GM12878 (cell line): ENCODE data around the gene RGL1. TPM values are rescaled to one million over a fixed set of nuclear protein-coding genes. Genes with fewer than 3 reads are reported as not detected.

Experiments used
- ATAC-seq: fragments of 200-7000 bp; cut with Tn5 transposase; 3 replicates; pipeline ENCODE4 v1.9.1; 2020; ENCODE audit warnings: mild to moderate bottlenecking, moderate library complexity
- BruUV-seq: library from RNA; stranded (reverse); fragments of 400-500 nt; replicated peaks from 2 replicates; lab custom pipeline; 2021; lab: Mats Ljungman, UMichigan
- CTCF ChIA-PET: fragments of 300-600 bp; sonication (Branson Sonifier 250); formaldehyde crosslinking; extraction: SDS; loops from one replicate; lab custom pipeline; 2021; ENCODE audit warnings: inconsistent platforms; lab: Yijun Ruan, JAX
- POLR2A ChIA-PET: fragments of 350-600 bp; formaldehyde crosslinking; extraction: SDS; loops from one replicate; lab custom pipeline; 2021; ENCODE audit warnings: inconsistent platforms; lab: Charles Lee
- RAD21 ChIA-PET: fragments of 300-600 bp; sonication (Branson Sonifier 250); formaldehyde crosslinking; loops from one replicate; lab custom pipeline; 2023; ENCODE audit warnings: antibody characterized with exemption; ENCODE audit not compliant: unreplicated experiment; lab: Charles Lee
- SMC1A ChIA-PET: fragments of 300-600 bp; sonication (Branson Sonifier 250); formaldehyde crosslinking; loops from one replicate; lab custom pipeline; 2023; ENCODE audit not compliant: unreplicated experiment, uncharacterized antibody; lab: Charles Lee
- DNase-seq: peaks from one replicate; pipeline ENCODE4 v3.0.0-alpha.2; 2011; ENCODE audit warnings: low read depth, low spot score
- FAIRE-seq: peaks from 3 replicates; lab custom pipeline; 2011; peaks lifted over from hg19 to GRCh38; lab: Jason Lieb, UNC
- H2AFZ ChIP-seq: 2 replicates; pipeline ENCODE4 v1.6.0; 2011; ENCODE audit warnings: low read depth, low read length, control low read depth; ENCODE audit not compliant: control insufficient read depth
- H3K27ac ChIP-seq: 2 replicates; pipeline ENCODE4 v1.5.1; 2011; ENCODE audit warnings: control low read depth; ENCODE audit not compliant: control insufficient read depth, insufficient read depth
- H3K27me3 ChIP-seq, 2 experiments: replicated peaks in 1 of 2; 2 replicates each; pipeline versions ENCODE4 v1.6.0 to v1.6.1; 2011; ENCODE audit warnings: low read length in 1 of 2; ENCODE audit not compliant: control insufficient read depth in 2 of 2, insufficient read depth in 2 of 2
- H3K36me3 ChIP-seq, 2 experiments: 2 replicates each; pipeline ENCODE4 v1.5.1; 2011; ENCODE audit warnings: low read length in 1 of 2; ENCODE audit not compliant: control insufficient read depth in 2 of 2, insufficient read depth in 2 of 2
- H3K4me1 ChIP-seq: 2 replicates; pipeline ENCODE4 v1.6.1; 2011; ENCODE audit warnings: mild to moderate bottlenecking, low read length, moderate library complexity, mixed read lengths; ENCODE audit not compliant: control insufficient read depth, insufficient read depth
- H3K4me2 ChIP-seq: 2 replicates; pipeline ENCODE4 v1.6.0; 2011; ENCODE audit warnings: control low read depth; ENCODE audit not compliant: control insufficient read depth, insufficient read depth
- H3K4me3 ChIP-seq: fragments of 200-600 bp; sonication (generic); 2 replicates; pipeline ENCODE4 v1.5.1; 2016
- H3K79me2 ChIP-seq: 2 replicates; pipeline ENCODE4 v1.6.0; 2011; ENCODE audit warnings: low read length; ENCODE audit not compliant: control insufficient read depth, insufficient read depth
- H3K9ac ChIP-seq: 2 replicates; pipeline ENCODE4 v1.8.0; 2011; ENCODE audit warnings: low read length, control low read depth, mixed read lengths; ENCODE audit not compliant: control insufficient read depth, insufficient read depth
- H3K9me3 ChIP-seq: replicated peaks from 3 replicates; pipeline ENCODE4 v1.5.1; 2011; ENCODE audit warnings: mild to moderate bottlenecking, low read length; ENCODE audit not compliant: control insufficient read depth, insufficient read depth
- H4K20me1 ChIP-seq: 2 replicates; pipeline ENCODE4 v1.6.0; 2011; ENCODE audit not compliant: control insufficient read depth, insufficient read depth
- BACH1 ChIP-seq: fragments of 450-650 bp; IDR thresholded peaks from 2 replicates; pipeline ENCODE4 v1.6.1; 2017; ENCODE audit warnings: mild to moderate bottlenecking, borderline replicate concordance
- CBX3 ChIP-seq: fragments of 200-600 bp; sonication (generic); IDR thresholded peaks from 2 replicates; pipeline ENCODE4 v1.6.1; 2016; ENCODE audit warnings: low read depth, borderline replicate concordance
- ETV6 ChIP-seq, 2 experiments: fragments of 450-650 bp in 1 of 2; IDR thresholded peaks in 1 of 2; conservative IDR thresholded peaks in 1 of 2; 2 replicates each; pipeline ENCODE4 v1.6.1; 2014; ENCODE audit warnings: antibody characterized with exemption in 1 of 2, borderline replicate concordance in 1 of 2, low read depth in 1 of 2, mild to moderate bottlenecking in 1 of 2, moderate library complexity in 1 of 2
- HDAC6 ChIP-seq: fragments of 200-600 bp; sonication (generic); IDR thresholded peaks from one replicate; pipeline ENCODE4 v1.8.0; 2017; ENCODE audit warnings: antibody characterized with exemption; ENCODE audit not compliant: unreplicated experiment
- IKZF2 ChIP-seq, 2 experiments: fragments of 450-650 bp; IDR thresholded peaks; 2 replicates each; pipeline ENCODE4 v1.6.1; 2017; ENCODE audit warnings: mild to moderate bottlenecking in 2 of 2, moderate library complexity in 2 of 2
- MTA2 ChIP-seq: fragments of 450-650 bp; IDR thresholded peaks from 2 replicates; pipeline ENCODE4 v1.6.1; 2016; ENCODE audit warnings: low read depth, mild to moderate bottlenecking, moderate library complexity
- PML ChIP-seq: IDR thresholded peaks from 2 replicates; pipeline ENCODE4 v1.6.1; 2012; ENCODE audit warnings: low read length, inconsistent platforms
- SREBF1 ChIP-seq: IDR thresholded peaks from 2 replicates; pipeline ENCODE4 v1.6.1; 2012; ENCODE audit warnings: mild to moderate bottlenecking, low read length
- TBL1XR1 ChIP-seq: IDR thresholded peaks from 2 replicates; pipeline ENCODE4 v1.6.1; 2012; ENCODE audit warnings: low read depth, low read length, improper control_type of control experiment
- ZNF274 ChIP-seq: IDR thresholded peaks from one replicate; pipeline ENCODE4 v1.8.0; 2011; ENCODE audit not compliant: insufficient read length, insufficient read depth
- ZNF622 ChIP-seq: fragments of 450-650 bp; IDR thresholded peaks from 2 replicates; pipeline ENCODE4 v1.6.1; 2017; ENCODE audit warnings: mild to moderate bottlenecking, inconsistent platforms
- WGBS: methylation state at CpG from one replicate; pipeline ENCODE4 v1.1.6; 2016; ENCODE audit warnings: low lambda C conversion rate; ENCODE audit not compliant: insufficient replicate concordance, insufficient coverage; ENCODE audit errors: missing lambda C conversion rate; 5-methylcytosine and 5-hydroxymethylcytosine counted together
- in situ Hi-C: fragments of 300-500 bp; cut with MboI; formaldehyde crosslinking; loops from 9 replicates; pipeline ENCODE4 v1.14.3; 2018; ENCODE audit warnings: mixed read lengths
- intact Hi-C: fragments of 100-400 bp; cut with micrococcal nuclease; formaldehyde crosslinking; loops from one replicate; pipeline ENCODE4 v1.14.2; 2022; ENCODE audit not compliant: unreplicated experiment
- polyA plus RNA-seq, 11 experiments: library from polyadenylated mRNA; depleted of rRNA in 4 of 11; unstranded in 6 of 11; stranded (reverse) in 5 of 11; fragments of >200 nt; fragmentation: Nextera tagmentation in 4 of 11; fragmentation: Illumina TruSeq in 1 of 11; extraction: Ambion mirVana in 4 of 11; extraction: Trizol in 1 of 11; gene quantifications; 1 replicate in 1 of 11; 2 replicates in 10 of 11; pipeline versions ENCODE4 v1.2.1 to v1.2.3, GENCODE V29; 2011 to 2016; ENCODE audit warnings: inconsistent platforms in 2 of 11, missing spikeins in 2 of 11, low read depth in 1 of 11
- total RNA-seq, 4 experiments: library from RNA; depleted of rRNA in 3 of 4; stranded (reverse); fragments of >200 nt in 3 of 4; fragmentation: Illumina TruSeq in 1 of 4; extraction: Trizol in 1 of 4; gene quantifications; 2 replicates each; pipeline versions ENCODE4 v1.2.1 to v1.2.3, GENCODE V29; 2013 to 2021
- TF ChIP-seq, protein P1 (sequence below): IDR thresholded peaks from 2 replicates; pipeline ENCODE4 v1.6.1; 2012; ENCODE audit warnings: improper control_type of control experiment, low read depth, low read length; ENCODE audit not compliant: insufficient replicate concordance
- TF ChIP-seq, protein P2 (sequence below): IDR thresholded peaks from 2 replicates; pipeline ENCODE4 v1.6.1; 2011; ENCODE audit warnings: low read depth, low read length, improper control_type of control experiment, borderline replicate concordance
- TF ChIP-seq, protein P3 (sequence below): fragments of 150-350 bp; IDR thresholded peaks from 2 replicates; pipeline ENCODE4 v1.6.1; 2016; ENCODE audit warnings: low read depth, low read length

The RGL1 gene
- total and polyA plus RNA-seq, 10 of the 15 experiments (the other 5 are each of a cell fraction or from before 2014, with no cell fraction given): 8.1 to 25.0 (median 19.0) TPM

DNA sequence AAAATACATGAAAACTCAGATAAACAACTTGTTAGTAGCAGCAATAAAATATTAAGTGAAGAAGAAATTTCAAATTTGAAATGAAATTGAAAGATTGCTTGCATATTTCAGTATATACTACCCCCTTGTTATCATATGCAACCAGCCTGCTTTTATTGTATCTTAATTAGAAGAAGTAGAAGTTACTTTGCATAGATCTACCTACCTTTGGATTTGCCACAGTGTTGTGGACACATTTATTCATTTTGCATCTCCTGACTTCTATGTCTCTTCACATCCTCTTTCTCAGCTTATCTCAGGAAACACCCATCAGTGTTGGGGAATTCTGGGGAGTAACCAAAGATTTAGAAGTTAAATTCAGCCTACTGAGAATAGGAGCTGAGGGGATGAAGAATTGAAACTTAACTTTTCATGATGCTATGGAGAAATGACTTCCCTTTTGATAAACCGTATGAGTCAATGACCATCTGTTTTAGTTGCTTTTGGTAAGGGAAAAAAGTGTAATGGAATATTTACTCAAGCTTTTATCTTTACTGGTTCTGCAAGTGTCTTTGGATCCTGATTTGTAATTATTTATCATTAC is 96.9 kb downstream of the RGL1 start:
- FAIRE-seq (no peak), ATAC-seq (peak; percentile 55), DNase-seq (peak; percentile 56)
- RAD21 ChIA-PET: interaction anchor here (1.0 to 3.0 kb wide), 7 partner anchors 9 to 247 kb away, joined by 3 to 15 read pairs (median 7); no protein-coding TSS in a partner anchor
- Histone ChIP-seq H3K4me2 (peak overlapping the region; percentile 31), H2AFZ (no peak overlapping the region), H3K27ac (peak overlapping the region; percentile 88), H4K20me1 (no peaks in the 10 kb centered on the region), H3K9me3 (no peaks in the 10 kb centered on the region), H3K4me1 (peaks cover 53% of the 10 kb centered on the region), H3K79me2 (peaks cover 10% of the 10 kb centered on the region), H3K4me3 (no peak overlapping the region), H3K27me3 (no peaks in the 10 kb centered on the region), H3K36me3 (peaks cover 7 to 18% of the 10 kb centered on the region in 2 experiments), H3K9ac (peak overlapping the region; percentile 8)
- POLR2A ChIA-PET: interaction anchor here (0.7 to 2.8 kb wide), 3 partner anchors 9 to 249 kb away, joined by 3 to 13 read pairs (median 3); partner anchors contain the start of gene APOBEC4
- in situ Hi-C loops (no loop called here), intact Hi-C loops (no loop called here)
- SMC1A ChIA-PET: interaction anchor here (0.6 to 3.9 kb wide), 13 partner anchors 9 to 389 kb away, joined by 3 to 21 read pairs (median 4); no protein-coding TSS in a partner anchor
- CTCF ChIA-PET: interaction anchor here (0.6 to 2.5 kb wide), 6 partner anchors 9 to 248 kb away, joined by 3 to 10 read pairs (median 5); no protein-coding TSS in a partner anchor
- 0% methylated on average over 1 of the region's 1 CpG for WGBS
- TSS peak; percentile 15 for BruUV-seq
- TF ChIP-seq BACH1 (no peak), CBX3 (no peak), ZNF274 (no peak), ZNF622 (no peak), TBL1XR1 (no peak), IKZF2 (IDR thresholded peaks at IDR 0.05) (peak; percentile 69 to 84; a peak in 2 of 4 replicates), MTA2 (no peak), PML (peak; percentile 54; the same call in 1 of the 2 replicates), SREBF1 (no peak), ETV6 (conservative IDR thresholded peaks at IDR 0.05 in 1 of 2, IDR thresholded peaks at IDR 0.05 in 1 of 2; ENCODE audit: borderline replicate concordance in 1 of 2, low read depth in 1 of 2) (no peak; a peak in 1 of 4 replicates), HDAC6 (no peak)
- TF ChIP-seq, protein P1, sequence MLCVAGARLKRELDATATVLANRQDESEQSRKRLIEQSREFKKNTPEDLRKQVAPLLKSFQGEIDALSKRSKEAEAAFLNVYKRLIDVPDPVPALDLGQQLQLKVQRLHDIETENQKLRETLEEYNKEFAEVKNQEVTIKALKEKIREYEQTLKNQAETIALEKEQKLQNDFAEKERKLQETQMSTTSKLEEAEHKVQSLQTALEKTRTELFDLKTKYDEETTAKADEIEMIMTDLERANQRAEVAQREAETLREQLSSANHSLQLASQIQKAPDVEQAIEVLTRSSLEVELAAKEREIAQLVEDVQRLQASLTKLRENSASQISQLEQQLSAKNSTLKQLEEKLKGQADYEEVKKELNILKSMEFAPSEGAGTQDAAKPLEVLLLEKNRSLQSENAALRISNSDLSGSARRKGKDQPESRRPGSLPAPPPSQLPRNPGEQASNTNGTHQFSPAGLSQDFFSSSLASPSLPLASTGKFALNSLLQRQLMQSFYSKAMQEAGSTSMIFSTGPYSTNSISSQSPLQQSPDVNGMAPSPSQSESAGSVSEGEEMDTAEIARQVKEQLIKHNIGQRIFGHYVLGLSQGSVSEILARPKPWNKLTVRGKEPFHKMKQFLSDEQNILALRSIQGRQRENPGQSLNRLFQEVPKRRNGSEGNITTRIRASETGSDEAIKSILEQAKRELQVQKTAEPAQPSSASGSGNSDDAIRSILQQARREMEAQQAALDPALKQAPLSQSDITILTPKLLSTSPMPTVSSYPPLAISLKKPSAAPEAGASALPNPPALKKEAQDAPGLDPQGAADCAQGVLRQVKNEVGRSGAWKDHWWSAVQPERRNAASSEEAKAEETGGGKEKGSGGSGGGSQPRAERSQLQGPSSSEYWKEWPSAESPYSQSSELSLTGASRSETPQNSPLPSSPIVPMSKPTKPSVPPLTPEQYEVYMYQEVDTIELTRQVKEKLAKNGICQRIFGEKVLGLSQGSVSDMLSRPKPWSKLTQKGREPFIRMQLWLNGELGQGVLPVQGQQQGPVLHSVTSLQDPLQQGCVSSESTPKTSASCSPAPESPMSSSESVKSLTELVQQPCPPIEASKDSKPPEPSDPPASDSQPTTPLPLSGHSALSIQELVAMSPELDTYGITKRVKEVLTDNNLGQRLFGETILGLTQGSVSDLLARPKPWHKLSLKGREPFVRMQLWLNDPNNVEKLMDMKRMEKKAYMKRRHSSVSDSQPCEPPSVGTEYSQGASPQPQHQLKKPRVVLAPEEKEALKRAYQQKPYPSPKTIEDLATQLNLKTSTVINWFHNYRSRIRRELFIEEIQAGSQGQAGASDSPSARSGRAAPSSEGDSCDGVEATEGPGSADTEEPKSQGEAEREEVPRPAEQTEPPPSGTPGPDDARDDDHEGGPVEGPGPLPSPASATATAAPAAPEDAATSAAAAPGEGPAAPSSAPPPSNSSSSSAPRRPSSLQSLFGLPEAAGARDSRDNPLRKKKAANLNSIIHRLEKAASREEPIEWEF: no peak
- TF ChIP-seq, protein P2, sequence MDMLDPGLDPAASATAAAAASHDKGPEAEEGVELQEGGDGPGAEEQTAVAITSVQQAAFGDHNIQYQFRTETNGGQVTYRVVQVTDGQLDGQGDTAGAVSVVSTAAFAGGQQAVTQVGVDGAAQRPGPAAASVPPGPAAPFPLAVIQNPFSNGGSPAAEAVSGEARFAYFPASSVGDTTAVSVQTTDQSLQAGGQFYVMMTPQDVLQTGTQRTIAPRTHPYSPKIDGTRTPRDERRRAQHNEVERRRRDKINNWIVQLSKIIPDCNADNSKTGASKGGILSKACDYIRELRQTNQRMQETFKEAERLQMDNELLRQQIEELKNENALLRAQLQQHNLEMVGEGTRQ: no peak
- TF ChIP-seq, protein P3, sequence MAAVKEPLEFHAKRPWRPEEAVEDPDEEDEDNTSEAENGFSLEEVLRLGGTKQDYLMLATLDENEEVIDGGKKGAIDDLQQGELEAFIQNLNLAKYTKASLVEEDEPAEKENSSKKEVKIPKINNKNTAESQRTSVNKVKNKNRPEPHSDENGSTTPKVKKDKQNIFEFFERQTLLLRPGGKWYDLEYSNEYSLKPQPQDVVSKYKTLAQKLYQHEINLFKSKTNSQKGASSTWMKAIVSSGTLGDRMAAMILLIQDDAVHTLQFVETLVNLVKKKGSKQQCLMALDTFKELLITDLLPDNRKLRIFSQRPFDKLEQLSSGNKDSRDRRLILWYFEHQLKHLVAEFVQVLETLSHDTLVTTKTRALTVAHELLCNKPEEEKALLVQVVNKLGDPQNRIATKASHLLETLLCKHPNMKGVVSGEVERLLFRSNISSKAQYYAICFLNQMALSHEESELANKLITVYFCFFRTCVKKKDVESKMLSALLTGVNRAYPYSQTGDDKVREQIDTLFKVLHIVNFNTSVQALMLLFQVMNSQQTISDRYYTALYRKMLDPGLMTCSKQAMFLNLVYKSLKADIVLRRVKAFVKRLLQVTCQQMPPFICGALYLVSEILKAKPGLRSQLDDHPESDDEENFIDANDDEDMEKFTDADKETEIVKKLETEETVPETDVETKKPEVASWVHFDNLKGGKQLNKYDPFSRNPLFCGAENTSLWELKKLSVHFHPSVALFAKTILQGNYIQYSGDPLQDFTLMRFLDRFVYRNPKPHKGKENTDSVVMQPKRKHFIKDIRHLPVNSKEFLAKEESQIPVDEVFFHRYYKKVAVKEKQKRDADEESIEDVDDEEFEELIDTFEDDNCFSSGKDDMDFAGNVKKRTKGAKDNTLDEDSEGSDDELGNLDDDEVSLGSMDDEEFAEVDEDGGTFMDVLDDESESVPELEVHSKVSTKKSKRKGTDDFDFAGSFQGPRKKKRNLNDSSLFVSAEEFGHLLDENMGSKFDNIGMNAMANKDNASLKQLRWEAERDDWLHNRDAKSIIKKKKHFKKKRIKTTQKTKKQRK: no peak
